ENCODE data around the gene LGALS7B.

The LGALS7B gene

GRCh38 chr19:38838208-38838985, 49.4 kb downstream of the LGALS7B start (continued):
- TF ChIP-seq ZNF704 (tag by site-specific recombination; IDR thresholded peaks at IDR 0.05): no peak
- no peak for TF ChIP-seq ZNF211 (tag by site-specific recombination; IDR thresholded peaks at IDR 0.05; ENCODE audit: low read depth)
- TF ChIP-seq AEBP2 (tag by site-specific recombination; IDR thresholded peaks at IDR 0.05; ENCODE audit: borderline replicate concordance): no peak
- TF ChIP-seq YY1 (tag by site-specific recombination; IDR thresholded peaks at IDR 0.05): no peak
- TF ChIP-seq RBAK (tag by site-specific recombination; IDR thresholded peaks at IDR 0.05): no peak
- no peak for TF ChIP-seq GLIS1 (tag by site-specific recombination; IDR thresholded peaks at IDR 0.05)
- no peak for TF ChIP-seq ZNF335 (tag by site-specific recombination; conservative IDR thresholded peaks at IDR 0.05)
- no peak for TF ChIP-seq PRDM10 (tag by site-specific recombination; IDR thresholded peaks at IDR 0.05)
- no peak for TF ChIP-seq ZXDB (tag by site-specific recombination; IDR thresholded peaks at IDR 0.05)
- 0 out of 2 replicates have a peak, but pooled peaks have one; percentile 14 for TF ChIP-seq ZBTB48 (tag by site-specific recombination; IDR thresholded peaks at IDR 0.05)
- TF ChIP-seq ZNF600 (tag by site-specific recombination; IDR thresholded peaks at IDR 0.05): peak; percentile 33
- no peak for TF ChIP-seq ZEB2 (tag by site-specific recombination; IDR thresholded peaks at IDR 0.05)
- no peak for TF ChIP-seq ZNF2 (tag by site-specific recombination; IDR thresholded peaks at IDR 0.05)
- 0 out of 2 replicates have a peak, but pooled peaks have one; percentile 16 for TF ChIP-seq ZBTB20 (tag by site-specific recombination; IDR thresholded peaks at IDR 0.05)
- TF ChIP-seq ZNF521 (tag by site-specific recombination; IDR thresholded peaks at IDR 0.05): no peak
- TF ChIP-seq ZNF621 (tag by site-specific recombination; IDR thresholded peaks at IDR 0.05): no peak
- TF ChIP-seq ZNF596 (tag by site-specific recombination; IDR thresholded peaks at IDR 0.05): no peak
- peak; percentile 73 for TF ChIP-seq ZFP37 (tag by site-specific recombination; IDR thresholded peaks at IDR 0.05)
- TF ChIP-seq ZNF449 (tag by site-specific recombination; IDR thresholded peaks at IDR 0.05): no peak
- TF ChIP-seq ZNF366 (tag by site-specific recombination; conservative IDR thresholded peaks at IDR 0.05): no peak
- peak; percentile 77 for TF ChIP-seq KLF17 (tag by site-specific recombination; IDR thresholded peaks at IDR 0.05)
- TF ChIP-seq ZBTB7A (tag by site-specific recombination; IDR thresholded peaks at IDR 0.05; ENCODE audit: low read depth): no peak
- TF ChIP-seq ZNF280C (tag by site-specific recombination; IDR thresholded peaks at IDR 0.05): no peak
- TF ChIP-seq ZNF510 (tag by site-specific recombination; IDR thresholded peaks at IDR 0.05; ENCODE audit: insufficient replicate concordance): no peak
- no peak for TF ChIP-seq ZIC2 (tag by site-specific recombination; IDR thresholded peaks at IDR 0.05)
- no peak for TF ChIP-seq ZNF544 (tag by site-specific recombination; IDR thresholded peaks at IDR 0.05)
- no peak for TF ChIP-seq ZNF514 (tag by site-specific recombination; IDR thresholded peaks at IDR 0.05)
- TF ChIP-seq ZNF692 (tag by site-specific recombination; IDR thresholded peaks at IDR 0.05): peak; percentile 63; the same call in 1 of the 2 replicates
